Measurements from ENCODE around the gene MSH5. TPM values are rescaled to one million over a fixed set of nuclear protein-coding genes. Genes with fewer than 3 reads are reported as not detected.
A peak's percentile ranks its signal among the peaks of the same experiment; 100 is the strongest.

MSH5 gene
- total and polyA plus RNA-seq, 2 of the 13 experiments (the other 11 are each of a cell fraction or from before 2014, with no cell fraction given): 10.2 to 38.7 TPM

DNA sequence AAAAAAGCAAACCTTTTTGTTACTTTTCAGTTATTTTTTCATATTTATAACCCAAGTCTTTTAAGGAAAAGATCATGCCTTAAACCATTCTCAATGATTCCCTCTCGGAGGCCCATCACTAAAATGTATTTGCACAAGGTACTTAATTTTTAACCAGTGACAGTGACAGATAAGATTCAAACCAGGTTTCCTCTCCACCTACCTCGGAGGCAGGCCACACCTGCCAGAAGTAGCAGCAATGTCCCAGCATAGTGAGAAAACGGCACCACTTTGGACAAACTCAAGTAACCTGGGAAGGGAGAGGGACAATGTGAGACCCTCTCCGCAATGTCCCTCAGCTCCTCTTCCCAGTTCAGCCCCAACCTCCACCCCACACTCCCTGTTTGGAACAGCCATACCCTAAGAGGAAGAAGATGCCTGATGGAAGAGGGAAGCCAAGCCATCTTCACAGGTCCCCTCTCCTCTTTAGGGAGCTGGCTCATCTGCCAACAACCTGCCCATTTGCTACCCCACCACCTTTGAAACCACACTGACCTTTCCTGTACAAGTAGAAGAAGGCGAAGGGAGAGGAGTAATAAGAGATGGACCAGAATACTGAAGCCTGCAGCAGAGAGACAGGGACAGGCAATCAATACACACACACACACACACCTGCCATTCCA is 38.9 kb upstream of the MSH5 start (continued):
- TF ChIP-seq, protein P1, sequence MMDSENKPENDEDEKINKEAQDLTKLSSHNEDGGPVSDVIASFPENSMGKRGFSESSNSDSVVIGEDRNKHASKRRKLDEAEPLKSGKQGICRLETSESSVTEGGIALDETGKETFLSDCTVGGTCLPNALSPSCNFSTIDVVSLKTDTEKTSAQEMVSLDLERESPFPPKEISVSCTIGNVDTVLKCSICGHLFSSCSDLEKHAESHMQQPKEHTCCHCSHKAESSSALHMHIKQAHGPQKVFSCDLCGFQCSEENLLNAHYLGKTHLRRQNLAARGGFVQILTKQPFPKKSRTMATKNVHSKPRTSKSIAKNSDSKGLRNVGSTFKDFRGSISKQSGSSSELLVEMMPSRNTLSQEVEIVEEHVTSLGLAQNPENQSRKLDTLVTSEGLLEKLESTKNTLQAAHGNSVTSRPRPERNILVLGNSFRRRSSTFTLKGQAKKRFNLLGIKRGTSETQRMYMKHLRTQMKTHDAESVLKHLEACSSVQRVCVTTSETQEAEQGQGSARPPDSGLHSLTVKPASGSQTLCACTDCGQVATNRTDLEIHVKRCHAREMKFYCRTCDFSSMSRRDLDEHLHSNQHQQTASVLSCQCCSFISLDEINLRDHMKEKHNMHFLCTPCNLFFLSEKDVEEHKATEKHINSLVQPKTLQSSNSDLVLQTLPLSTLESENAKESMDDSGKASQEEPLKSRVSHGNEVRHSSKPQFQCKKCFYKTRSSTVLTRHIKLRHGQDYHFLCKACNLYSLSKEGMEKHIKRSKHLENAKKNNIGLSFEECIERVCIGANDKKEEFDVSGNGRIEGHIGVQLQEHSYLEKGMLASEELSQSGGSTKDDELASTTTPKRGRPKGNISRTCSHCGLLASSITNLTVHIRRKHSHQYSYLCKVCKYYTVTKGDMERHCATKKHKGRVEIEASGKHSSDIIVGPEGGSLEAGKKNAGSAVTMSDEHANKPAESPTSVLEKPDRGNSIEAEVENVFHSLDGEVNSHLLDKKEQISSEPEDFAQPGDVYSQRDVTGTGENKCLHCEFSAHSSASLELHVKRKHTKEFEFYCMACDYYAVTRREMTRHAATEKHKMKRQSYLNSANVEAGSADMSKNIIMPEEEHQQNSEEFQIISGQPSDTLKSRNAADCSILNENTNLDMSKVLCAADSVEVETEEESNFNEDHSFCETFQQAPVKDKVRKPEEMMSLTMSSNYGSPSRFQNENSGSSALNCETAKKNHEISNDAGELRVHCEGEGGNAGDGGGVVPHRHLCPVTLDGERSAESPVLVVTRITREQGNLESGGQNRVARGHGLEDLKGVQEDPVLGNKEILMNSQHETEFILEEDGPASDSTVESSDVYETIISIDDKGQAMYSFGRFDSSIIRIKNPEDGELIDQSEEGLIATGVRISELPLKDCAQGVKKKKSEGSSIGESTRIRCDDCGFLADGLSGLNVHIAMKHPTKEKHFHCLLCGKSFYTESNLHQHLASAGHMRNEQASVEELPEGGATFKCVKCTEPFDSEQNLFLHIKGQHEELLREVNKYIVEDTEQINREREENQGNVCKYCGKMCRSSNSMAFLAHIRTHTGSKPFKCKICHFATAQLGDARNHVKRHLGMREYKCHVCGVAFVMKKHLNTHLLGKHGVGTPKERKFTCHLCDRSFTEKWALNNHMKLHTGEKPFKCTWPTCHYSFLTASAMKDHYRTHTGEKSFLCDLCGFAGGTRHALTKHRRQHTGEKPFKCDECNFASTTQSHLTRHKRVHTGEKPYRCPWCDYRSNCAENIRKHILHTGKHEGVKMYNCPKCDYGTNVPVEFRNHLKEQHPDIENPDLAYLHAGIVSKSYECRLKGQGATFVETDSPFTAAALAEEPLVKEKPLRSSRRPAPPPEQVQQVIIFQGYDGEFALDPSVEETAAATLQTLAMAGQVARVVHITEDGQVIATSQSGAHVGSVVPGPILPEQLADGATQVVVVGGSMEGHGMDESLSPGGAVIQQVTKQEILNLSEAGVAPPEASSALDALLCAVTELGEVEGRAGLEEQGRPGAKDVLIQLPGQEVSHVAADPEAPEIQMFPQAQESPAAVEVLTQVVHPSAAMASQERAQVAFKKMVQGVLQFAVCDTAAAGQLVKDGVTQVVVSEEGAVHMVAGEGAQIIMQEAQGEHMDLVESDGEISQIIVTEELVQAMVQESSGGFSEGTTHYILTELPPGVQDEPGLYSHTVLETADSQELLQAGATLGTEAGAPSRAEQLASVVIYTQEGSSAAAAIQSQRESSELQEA (CRISPR knock-in tag; IDR thresholded peaks at IDR 0.05; ENCODE audit: not compliant biosample characterization): no peak
- TF ChIP-seq, protein P2, sequence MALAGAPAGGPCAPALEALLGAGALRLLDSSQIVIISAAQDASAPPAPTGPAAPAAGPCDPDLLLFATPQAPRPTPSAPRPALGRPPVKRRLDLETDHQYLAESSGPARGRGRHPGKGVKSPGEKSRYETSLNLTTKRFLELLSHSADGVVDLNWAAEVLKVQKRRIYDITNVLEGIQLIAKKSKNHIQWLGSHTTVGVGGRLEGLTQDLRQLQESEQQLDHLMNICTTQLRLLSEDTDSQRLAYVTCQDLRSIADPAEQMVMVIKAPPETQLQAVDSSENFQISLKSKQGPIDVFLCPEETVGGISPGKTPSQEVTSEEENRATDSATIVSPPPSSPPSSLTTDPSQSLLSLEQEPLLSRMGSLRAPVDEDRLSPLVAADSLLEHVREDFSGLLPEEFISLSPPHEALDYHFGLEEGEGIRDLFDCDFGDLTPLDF (CRISPR knock-in tag; IDR thresholded peaks at IDR 0.05): no peak
- peak; percentile 80; the same call in 1 of the 2 replicates for TF ChIP-seq HOXA5 (CRISPR knock-in tag; IDR thresholded peaks at IDR 0.05)
- TF ChIP-seq SALL1 (CRISPR knock-in tag; IDR thresholded peaks at IDR 0.05): no peak

All from HepG2 (cell line).